T-helper 22 cell (primary cell): ENCODE data around the gene TTC32.

ENCODE experiments used
- DNase-seq: peaks from one replicate; pipeline ENCODE4 v3.0.0-alpha.2; 2020; ENCODE audit warnings: low read depth

TTC32 gene

DNA sequence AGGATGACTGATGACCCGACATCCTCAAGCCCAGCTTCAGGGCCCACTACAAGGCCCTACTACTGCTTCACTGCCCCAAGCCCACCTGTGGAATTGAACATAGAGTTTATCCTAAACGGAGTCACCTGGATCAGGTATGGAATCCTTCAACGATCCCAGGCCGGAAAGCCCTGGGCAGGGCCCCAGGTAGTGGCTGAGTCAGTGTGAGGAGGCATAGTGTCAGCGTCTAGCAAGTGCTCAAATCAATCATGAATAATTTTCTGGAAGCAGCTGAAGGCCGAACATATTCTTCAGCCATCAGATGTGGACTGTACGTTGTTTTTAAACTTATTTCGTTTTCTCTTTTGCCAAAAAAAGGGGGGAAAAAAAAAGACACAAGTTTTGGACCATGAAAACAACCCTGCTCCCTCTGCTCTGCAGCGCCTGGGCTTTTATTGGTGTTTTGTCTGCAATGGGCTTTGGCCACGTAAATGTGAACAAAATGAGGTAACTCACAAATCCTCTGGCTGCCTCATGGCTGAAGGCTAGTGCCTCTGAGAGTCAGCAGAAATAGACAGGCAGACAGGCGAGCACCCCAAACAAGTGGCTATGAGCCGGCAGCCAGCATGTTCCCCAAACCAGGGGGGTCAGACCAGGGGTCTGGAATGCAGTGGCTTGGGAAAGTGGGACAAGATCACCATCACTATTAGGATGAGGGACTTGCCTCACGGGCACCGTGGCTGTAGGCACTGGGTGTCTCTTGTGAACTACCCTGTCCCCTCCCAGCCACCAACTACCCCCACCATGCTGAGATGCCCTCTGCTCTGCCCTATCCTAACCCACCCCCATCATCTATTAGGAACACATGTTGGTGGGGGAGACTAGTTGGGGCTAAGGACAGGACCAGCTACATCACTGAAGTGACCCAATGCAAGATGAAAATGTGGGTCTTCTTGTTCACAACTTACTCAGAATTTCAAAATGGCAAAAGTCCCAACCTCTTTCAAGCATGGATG, 51.4 kb downstream of the TTC32 start:
- no peak for DNase-seq

DNA sequence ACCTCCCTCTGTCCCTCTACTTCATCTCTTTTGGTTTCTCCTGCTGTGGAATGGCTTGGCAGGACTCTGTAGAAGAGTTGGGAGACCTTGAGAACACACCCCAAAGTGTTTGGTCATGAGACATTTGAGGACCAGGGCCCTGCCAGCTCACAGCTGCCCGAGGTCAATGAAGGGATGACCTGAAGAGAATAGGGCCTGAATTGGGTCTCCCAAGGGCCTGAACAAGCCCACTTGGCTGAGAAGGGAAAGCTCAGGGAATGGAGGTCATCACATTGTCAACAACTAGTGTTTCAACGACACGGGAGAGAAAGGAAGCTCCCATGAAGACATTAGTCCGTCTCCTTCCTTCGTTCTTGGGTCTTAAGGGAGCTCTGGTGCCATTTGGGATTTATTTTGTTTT, 52.8 kb downstream of the TTC32 start:
- DNase-seq: no peak

DNA sequence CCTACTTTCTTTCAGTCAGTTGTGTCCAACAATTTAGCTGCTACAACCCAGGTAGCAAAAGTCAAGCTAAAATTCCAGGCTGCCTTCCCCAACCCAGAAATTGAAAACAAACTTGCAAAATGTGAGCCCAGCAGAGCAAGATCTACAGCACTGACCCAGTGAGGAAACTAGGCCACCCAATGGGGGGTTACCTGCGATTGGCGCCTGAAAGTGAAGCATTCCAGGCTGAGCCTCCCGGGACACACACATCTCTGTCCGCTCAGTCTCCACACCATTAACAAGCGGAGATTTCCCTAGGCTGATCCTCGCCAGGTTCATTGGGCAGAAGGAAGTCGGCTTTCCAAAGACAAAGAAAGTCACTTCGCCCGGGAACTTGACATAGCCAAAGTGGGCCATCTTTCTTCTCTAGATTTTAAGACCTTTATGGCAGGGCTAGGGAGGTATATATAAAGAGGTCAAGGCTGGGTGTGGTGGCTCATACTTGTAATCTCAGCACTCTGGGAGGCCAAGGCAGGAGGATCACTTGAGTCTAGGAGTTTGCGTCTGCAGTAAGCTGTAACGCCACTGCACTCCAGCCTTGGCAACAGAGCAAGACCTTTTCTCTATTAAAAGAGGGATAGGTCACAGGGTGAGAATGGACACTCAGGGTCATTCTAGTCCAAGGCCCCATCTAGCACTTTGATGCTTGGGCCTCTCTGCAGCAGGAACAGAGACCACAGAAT, 53.6 kb downstream of the TTC32 start:
- DNase-seq: no peak

DNA sequence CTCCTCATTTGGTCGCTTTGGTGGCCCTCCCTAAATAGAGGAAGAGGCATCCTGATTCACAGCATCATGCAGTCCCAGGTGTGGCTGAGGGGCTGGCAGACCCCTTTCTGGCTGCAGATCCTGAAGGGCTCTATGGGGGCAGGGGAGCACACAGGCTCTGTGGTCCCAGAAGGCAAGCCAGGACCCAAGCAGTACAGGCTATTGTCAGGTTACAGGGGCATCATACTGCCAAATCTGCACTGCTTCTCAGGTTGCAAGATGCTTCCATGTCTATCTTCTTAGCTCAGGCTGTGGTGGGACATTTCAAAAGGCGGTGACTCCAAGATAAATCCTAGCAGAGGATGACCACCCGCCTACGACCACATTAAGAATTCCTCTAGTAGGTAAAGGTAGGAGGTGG, 54.3 kb downstream of the TTC32 start:
- DNase-seq: no peak
